Measurements from ENCODE around the gene TOGARAM2. TPM values are rescaled to one million over a fixed set of nuclear protein-coding genes. Genes with fewer than 3 reads are reported as not detected.

Gene TOGARAM2
- total RNA-seq, 2 donors from 2014 or later: 0.86 to 4.2 TPM

DNA sequence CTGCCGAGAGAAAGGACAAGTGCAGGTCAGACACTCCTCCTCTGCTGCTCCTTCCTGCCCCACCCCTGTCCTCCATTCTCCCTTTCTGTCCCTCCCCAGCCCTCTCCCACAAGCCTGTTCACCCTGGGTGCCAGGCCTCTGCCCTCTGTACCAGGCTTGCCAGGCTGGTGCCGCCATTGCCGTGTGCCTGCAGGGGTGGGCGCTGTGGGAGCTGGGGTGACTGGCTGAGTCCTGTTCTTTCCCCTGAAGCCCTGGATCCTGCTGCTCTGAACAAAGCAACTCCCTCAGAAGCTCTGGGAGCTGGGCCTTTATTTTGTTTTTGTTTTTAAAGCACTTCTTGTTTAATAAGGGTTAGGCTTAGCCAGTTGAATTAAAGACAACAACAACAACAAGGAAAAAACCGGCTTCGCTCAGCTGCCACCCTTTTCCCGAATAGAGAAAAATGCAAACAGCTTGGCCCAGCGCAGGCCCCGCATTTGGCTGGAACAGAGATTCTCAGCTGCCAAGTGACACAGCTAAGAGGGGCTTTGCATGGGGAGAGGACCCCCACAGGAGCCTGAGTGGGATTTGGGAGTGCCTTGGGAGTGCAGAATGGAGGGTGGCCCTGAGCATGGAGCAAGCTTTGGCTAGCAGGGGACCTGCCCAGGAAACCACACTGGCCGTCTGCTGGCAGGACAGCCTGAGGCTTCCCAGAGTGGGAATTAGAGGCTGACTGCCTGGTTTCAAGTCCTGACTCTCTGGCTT lies 84.1 kb downstream of the TOGARAM2 start:
- no peaks in the 10 kb centered on the region for H3K36me3 ChIP-seq (ENCODE audit: control insufficient read depth, insufficient read depth, low read length)
- Mint-ChIP-seq H3K36me3 (ENCODE audit: low read depth) (no peaks in the 10 kb centered on the region), H3K27me3 (ENCODE audit: insufficient read depth) (no peaks in the 10 kb centered on the region), H3K9me3 (no peaks in the 10 kb centered on the region), H3K27ac (no peak overlapping the region), H3K4me1 (peaks cover 23% of the 10 kb centered on the region), H3K4me3 (no peak overlapping the region)
- no peaks in the 10 kb centered on the region for H3K9me3 ChIP-seq (ENCODE audit: control insufficient read depth, low read length)
- no peak overlapping the region for H3K4me3 ChIP-seq (ENCODE audit: low read length)
- peak; percentile 40 for DNase-seq
- H3K27ac ChIP-seq (ENCODE audit: low read depth, low read length): no peak overlapping the region
- H3K4me1 ChIP-seq (ENCODE audit: control insufficient read depth, insufficient read depth, low read length): peaks cover 3% of the 10 kb centered on the region
- WGBS, 2 experiments (ENCODE audit: insufficient coverage in 1 of 2, insufficient read length in 1 of 2): 87 to 90% methylated on average over 6 to 10 of the region's 10 CpGs
- TF ChIP-seq, protein P1, sequence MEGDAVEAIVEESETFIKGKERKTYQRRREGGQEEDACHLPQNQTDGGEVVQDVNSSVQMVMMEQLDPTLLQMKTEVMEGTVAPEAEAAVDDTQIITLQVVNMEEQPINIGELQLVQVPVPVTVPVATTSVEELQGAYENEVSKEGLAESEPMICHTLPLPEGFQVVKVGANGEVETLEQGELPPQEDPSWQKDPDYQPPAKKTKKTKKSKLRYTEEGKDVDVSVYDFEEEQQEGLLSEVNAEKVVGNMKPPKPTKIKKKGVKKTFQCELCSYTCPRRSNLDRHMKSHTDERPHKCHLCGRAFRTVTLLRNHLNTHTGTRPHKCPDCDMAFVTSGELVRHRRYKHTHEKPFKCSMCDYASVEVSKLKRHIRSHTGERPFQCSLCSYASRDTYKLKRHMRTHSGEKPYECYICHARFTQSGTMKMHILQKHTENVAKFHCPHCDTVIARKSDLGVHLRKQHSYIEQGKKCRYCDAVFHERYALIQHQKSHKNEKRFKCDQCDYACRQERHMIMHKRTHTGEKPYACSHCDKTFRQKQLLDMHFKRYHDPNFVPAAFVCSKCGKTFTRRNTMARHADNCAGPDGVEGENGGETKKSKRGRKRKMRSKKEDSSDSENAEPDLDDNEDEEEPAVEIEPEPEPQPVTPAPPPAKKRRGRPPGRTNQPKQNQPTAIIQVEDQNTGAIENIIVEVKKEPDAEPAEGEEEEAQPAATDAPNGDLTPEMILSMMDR (conservative IDR thresholded peaks at IDR 0.05): no peak
- H3K9ac ChIP-seq (ENCODE audit: extremely low read depth, low read length, poor library complexity, severe bottlenecking): no peak overlapping the region
- no peaks in the 10 kb centered on the region for H3K27me3 ChIP-seq (ENCODE audit: control insufficient read depth, insufficient read depth, low read length, poor library complexity, severe bottlenecking)

DNA sequence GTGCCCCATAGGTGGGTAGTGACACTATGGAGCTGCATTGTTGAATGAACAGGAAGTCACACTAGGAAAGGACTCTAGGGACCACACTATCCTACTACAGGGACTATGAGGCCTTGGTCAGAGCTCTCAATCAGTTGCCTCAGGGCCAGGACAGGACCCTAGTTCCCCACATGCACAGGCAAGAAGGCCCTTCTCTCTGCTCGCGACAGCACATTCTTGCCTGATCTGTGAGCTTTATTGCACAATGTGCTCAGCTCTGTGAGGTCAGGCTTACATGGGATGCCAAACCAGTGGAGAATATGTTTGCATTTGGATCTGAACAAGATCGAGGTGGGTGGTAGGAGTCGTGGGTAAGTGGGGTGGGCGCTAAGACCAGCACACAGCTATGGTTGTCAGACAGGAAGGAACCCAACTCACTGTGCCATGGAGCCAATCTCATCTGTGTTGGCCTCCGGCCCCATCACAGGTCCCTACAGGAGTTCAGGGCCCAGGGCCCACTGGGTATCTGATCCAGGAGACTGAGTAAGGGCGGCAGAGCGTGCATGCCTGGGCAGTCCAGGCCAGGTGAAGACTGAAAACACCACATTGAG lies 85.3 kb downstream of the TOGARAM2 start:
- Histone ChIP-seq H3K27ac (ENCODE audit: low read depth, low read length) (no peak overlapping the region), H3K27me3 (ENCODE audit: control insufficient read depth, insufficient read depth, low read length, poor library complexity, severe bottlenecking) (no peaks in the 10 kb centered on the region), H3K9me3 (ENCODE audit: control insufficient read depth, low read length) (no peaks in the 10 kb centered on the region), H3K4me1 (ENCODE audit: control insufficient read depth, insufficient read depth, low read length) (peaks cover 3% of the 10 kb centered on the region), H3K36me3 (ENCODE audit: control insufficient read depth, insufficient read depth, low read length) (no peaks in the 10 kb centered on the region), H3K4me3 (ENCODE audit: low read length) (no peak overlapping the region), H3K9ac (ENCODE audit: extremely low read depth, low read length, poor library complexity, severe bottlenecking) (no peak overlapping the region)
- peaks cover 22% of the 10 kb centered on the region for H3K4me1 Mint-ChIP-seq
- peaks cover 4% of the 10 kb centered on the region for H3K27me3 Mint-ChIP-seq (ENCODE audit: insufficient read depth)
- DNase-seq: no peak
- no peaks in the 10 kb centered on the region for H3K36me3 Mint-ChIP-seq (ENCODE audit: low read depth)
- 88 to 97% methylated on average over 6 to 8 of the region's 8 CpGs for WGBS, 2 experiments (ENCODE audit: insufficient coverage in 1 of 2, insufficient read length in 1 of 2)
- H3K27ac Mint-ChIP-seq: peak overlapping the region; percentile 37
- H3K9me3 Mint-ChIP-seq: no peaks in the 10 kb centered on the region
- TF ChIP-seq, protein P1 (conservative IDR thresholded peaks at IDR 0.05): no peak
- no peak overlapping the region for H3K4me3 Mint-ChIP-seq

DNA sequence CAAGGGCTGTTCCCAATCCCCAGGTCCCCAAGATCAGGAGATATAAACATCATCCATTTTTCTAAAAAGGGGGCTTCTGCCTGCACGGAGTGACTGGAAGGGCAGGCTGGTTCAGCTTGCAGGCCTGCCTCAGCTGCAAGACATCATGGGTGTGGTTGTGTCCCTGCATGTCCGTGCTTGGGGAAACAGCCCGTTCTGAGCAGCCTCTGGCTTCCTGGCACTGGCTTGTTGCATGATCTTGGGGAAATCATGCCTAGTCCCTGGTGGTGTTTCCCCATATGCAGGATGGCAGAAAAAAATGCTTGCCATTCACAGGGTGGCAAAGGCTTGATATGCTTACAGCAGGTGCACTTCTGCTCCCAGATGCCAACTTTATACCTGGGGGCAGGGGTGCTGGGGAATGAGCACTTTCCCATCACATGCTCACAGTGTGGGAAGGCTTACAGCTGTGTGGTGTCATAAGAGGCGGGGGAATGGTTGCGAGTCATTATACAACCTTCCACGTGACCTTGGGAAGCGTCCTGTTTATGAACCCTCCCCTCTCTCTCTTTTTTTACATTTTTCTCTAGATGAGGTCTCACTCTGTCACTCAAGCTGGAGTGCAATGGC lies 86.0 kb downstream of the TOGARAM2 start:
- H3K27ac Mint-ChIP-seq: no peak overlapping the region
- no peaks in the 10 kb centered on the region for H3K9me3 Mint-ChIP-seq
- H3K9me3 ChIP-seq (ENCODE audit: control insufficient read depth, low read length): no peaks in the 10 kb centered on the region
- H3K4me3 ChIP-seq (ENCODE audit: low read length): no peak overlapping the region
- no peaks in the 10 kb centered on the region for H3K36me3 Mint-ChIP-seq (ENCODE audit: low read depth)
- no peaks in the 10 kb centered on the region for H3K36me3 ChIP-seq (ENCODE audit: control insufficient read depth, insufficient read depth, low read length)
- no peak overlapping the region for H3K9ac ChIP-seq (ENCODE audit: extremely low read depth, low read length, poor library complexity, severe bottlenecking)
- H3K27me3 Mint-ChIP-seq (ENCODE audit: insufficient read depth): peaks cover 4% of the 10 kb centered on the region
- TF ChIP-seq, protein P1 (conservative IDR thresholded peaks at IDR 0.05): no peak
- 89 to 91% methylated on average over 6 to 7 of the region's 7 CpGs for WGBS, 2 experiments (ENCODE audit: insufficient coverage in 1 of 2, insufficient read length in 1 of 2)
- H3K4me1 Mint-ChIP-seq: peaks cover 22% of the 10 kb centered on the region
- no peak overlapping the region for H3K4me3 Mint-ChIP-seq
- H3K27me3 ChIP-seq (ENCODE audit: control insufficient read depth, insufficient read depth, low read length, poor library complexity, severe bottlenecking): no peaks in the 10 kb centered on the region
- peak; percentile 31 for DNase-seq
- no peak overlapping the region for H3K27ac ChIP-seq (ENCODE audit: low read depth, low read length)
- peaks cover 3% of the 10 kb centered on the region for H3K4me1 ChIP-seq (ENCODE audit: control insufficient read depth, insufficient read depth, low read length)

All from endodermal cell (in vitro differentiated cells).